HG03159 (cell line): ENCODE results near the gene HELZ.
"Not testable (repeated sequence)": the region's sequence is repeated elsewhere in the genome, so short reads cannot be mapped to it uniquely, and the experiment has no call there.

Experiments used
- ATAC-seq: cut with Tn5 transposase; IDR thresholded peaks from one replicate; pipeline ENCODE4 v1.9.1; 2021; ENCODE audit warnings: mild to moderate bottlenecking, moderate library complexity; ENCODE audit not compliant: unreplicated experiment

HELZ gene

DNA sequence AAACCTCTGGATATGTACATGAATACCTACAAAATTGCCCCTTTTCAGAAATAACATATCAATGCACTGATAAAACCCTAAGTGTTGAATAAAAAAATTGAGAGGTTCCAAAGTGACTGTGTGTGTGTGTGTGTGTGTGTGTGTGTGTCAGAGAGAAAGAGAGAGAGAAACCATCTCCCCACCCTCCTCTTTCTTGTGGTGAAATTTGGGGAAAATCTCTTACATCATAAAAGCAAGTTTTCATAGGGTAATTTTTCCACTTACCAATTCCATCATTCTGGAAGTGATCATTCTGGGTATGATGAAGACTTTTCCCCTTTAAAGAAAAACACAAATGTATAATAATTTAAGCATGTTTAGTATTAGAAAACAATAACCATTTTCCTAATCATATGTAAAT lies 121.3 kb downstream of the HELZ start:
- no peak for ATAC-seq

- ATAC-seq = no peak
These were observed 123.6 kb downstream of the HELZ start for GRCh38 chr17:67121316-67121891.

DNA sequence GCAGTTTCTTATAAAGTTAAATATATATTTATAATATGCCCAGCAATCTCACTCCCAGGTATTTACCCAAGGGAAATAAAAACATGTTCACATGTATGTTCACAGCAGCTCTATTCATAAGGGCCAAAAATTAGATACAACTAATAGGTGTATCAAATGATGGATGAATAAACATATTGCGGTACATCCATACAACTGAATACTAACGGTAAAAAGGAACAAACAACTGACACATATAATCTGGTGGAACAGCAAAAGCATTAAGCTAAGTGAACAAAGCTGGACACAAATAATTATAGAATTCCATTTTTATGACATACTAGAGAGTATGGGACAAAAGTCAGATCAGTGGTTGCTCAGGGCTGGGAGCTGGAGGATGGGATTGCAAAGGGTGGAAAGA lies 125.9 kb downstream of the HELZ start:
- ATAC-seq = no peak

- no peak for ATAC-seq
These were observed 128.9 kb downstream of the HELZ start for GRCh38 chr17:67116045-67116575.

- ATAC-seq = no peak
These were observed 129.6 kb downstream of the HELZ start for GRCh38 chr17:67115401-67115800.

DNA sequence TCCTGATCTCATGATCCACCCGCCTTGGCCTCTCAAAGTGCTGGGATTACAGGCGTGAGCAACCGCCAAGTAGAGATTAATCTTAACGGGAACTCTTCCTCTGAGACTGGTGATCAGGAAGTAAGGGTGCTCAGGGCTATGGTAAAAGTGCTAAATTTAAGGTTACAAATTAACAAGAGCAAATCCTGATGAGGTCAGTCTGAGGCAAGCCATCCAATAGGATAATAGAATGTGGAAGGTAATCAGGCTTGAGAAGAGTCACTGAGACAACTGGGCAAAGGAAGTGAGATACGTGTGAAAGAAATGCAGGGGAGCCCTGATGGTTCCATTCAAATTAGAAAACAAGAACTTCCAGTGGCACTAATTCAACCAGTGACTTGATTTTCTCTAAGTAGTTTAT lies 131.5 kb downstream of the HELZ start:
- no peak for ATAC-seq

DNA sequence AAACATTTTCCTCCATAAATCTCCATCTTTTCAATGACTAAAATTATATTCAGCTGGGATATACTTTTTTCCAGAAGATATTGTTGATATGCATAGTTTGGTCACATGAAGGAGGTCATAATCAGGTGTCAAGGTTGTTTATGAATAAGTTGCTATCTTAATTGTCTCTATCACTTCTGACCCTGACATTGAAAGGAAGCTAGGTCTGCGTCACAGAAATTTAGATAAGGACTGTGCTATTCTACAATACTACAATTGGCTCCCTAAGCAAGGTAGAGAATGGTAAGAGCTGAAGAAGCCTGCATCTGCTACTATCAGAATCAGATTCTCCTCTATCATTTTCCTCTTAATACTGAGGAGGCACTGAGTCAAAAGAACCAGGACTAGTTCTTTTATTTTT lies 133.2 kb downstream of the HELZ start:
- ATAC-seq = no peak

DNA sequence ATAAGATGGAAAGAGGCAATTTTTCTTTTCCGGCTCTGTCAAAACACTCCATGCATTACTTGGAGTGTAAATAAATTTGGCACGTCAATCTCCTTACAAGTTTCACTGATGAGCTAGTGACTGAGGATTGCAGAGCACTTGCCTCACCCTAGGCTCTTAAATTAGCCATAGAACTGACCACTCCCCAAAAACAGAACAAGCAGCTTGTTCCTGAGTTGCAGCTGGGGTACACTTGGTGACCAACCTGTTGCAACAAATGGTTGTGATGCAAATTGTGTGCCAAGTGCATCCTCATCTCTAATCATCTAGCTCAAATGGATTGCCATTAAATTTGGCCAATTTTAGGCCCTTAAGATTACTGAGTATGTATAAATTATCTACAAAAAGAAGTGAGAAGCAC lies 133.7 kb downstream of the HELZ start:
- ATAC-seq = no peak

- ATAC-seq = no peak
These were observed 134.4 kb downstream of the HELZ start for GRCh38 chr17:67110619-67111018.

DNA sequence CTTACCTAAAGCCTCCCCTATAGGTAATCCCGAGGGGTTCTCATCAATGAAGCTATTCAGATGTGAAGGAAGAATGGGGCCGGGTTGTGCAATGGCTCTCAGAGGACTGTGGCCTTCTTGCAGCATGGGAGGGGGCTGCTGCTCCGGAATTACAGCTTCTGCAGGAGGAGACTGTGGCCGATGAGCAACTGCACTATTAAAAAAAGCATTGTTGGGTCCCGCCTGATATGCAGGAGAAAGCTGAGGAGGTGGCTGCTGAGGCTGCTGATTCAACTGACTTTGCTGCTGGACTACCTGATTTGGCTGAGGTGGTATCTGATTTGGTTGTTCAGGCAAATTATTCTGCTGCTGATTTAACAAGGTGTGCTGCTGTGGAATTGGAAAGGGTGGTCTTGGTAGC lies 135.9 kb downstream of the HELZ start:
- ATAC-seq = no peak

GRCh38 chr17:67107811-67108775 lies 136.9 kb downstream of the HELZ start:
- ATAC-seq = no peak

DNA sequence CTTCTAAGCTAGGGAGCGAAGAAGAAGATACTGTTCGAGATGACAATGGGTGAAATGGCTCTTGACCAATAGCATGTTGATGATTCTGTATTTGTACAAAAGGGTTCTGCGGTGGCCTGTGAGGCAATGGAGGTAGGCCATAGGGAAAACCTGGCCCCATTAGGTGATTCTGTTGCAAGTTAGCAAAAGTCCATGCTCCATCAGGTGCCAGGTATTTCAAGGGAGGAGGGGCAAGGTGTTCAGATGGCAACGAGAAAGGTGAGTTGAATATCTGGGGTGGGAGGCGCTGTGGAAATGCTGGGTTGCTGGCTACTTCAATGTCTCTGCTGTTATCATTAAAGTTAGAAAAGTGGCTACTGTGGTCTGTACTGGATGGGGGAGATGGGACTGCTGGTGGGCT lies 137.8 kb downstream of the HELZ start:
- no peak for ATAC-seq

GRCh38 chr17:67105213-67105612 lies 139.8 kb downstream of the HELZ start:
- no peak for ATAC-seq

DNA sequence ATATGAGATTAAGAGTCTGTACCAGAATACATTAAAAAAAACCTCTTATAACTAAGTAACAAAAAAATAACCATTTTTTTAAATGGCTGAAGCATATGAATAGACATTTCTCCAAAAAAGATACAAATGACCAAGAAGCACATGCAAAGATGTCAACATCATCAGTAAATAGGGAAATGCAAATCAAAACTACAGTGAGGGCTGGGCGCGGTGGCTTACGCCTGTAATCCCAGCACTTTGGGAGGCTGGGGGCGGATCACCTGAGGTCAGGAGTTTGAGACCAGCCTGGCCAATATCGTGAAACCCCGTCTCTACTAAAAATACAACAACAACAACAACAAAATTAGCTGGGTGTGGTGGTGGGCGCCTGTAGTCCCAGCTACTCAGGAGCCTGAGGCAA lies 140.4 kb downstream of the HELZ start:
- not testable (repeated sequence) for ATAC-seq

DNA sequence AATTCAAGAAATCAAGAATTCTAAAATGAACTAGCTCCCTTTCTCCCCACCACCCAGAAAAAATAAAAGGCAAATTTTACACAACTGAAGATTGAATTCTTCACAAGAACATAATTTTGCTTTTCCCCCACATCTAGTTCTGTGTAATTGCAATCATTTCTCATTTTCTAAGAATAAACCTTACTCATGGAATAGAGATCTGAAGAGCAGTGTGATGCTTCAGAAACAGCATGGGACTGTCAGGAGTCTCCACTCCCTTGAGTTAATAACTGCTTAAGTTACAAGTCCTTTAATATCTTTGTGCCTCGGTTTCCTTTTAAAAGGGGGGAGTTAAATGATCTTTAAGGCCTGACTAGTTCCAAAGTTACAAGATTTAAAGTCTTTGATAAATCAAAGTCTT lies 147.0 kb downstream of the HELZ start:
- ATAC-seq = no peak

- ATAC-seq = no peak
These were observed 148.4 kb downstream of the HELZ start for GRCh38 chr17:67096609-67097008.

DNA sequence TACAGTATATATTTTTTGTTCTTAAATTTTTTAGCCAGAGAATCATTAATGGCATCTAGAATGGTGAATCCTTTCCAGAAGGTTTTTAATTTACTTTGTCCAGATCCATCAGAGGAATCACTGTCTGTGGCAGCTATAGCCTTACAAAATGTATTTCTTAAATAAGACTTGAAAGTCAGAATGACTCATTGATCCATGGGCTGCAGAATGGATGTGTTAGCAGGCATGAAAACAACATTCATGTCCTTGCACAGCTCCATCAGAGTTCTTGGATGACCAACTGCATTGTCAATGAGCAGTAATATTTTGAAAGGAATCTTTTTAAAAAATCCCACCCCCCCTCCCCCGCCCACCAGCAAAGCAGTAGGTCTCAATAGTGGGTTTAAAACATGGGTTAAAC lies 149.2 kb downstream of the HELZ start:
- no peak for ATAC-seq

DNA sequence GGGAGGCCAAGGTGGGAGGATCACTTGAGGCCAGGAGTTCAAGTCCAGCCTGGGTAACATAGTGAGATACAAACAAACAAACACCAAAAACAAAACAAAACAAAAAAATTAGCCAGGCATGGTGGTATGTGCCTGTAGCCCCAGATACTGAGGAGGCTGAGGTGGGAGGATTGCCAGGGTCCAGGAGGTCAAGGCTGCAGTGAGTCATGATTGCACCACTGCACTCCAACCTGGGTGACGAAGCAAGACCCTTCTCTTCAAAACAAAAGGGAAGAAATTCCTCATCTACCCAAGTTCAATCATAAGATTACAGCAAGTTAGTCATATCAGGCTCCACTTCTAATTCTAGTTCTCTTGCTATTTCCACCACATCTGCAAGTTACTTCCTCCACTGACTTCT lies 149.7 kb downstream of the HELZ start:
- not testable (repeated sequence) for ATAC-seq

GRCh38 chr17:67093348-67093747 lies 151.6 kb downstream of the HELZ start:
- ATAC-seq = no peak

DNA sequence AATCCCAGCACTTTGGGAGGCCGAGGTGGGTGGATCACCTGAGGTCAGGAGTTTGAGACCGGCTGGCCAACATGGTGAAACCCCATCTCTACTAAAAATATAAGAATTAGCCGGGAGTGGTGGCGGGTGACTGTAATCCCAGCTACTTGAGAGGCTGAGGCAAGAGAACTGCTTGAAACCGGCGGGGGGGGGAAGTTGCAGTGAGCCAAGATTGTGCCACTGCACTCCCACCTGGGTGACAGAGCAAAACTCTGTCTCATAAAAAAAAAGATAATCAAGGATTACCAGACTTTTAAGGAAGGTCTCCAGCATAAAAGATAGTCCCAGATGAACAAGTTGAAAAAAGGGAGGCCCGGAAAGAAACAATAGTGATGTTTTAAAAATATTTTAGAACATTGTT lies 152.3 kb downstream of the HELZ start:
- not testable (repeated sequence) for ATAC-seq

- ATAC-seq = no peak
These were observed 152.7 kb downstream of the HELZ start for GRCh38 chr17:67092291-67092690.

GRCh38 chr17:67090341-67090740 lies 154.7 kb downstream of the HELZ start:
- ATAC-seq = no peak
